Measurements from ENCODE around the gene IVD.

IVD gene

GRCh38 chr15:40443255-40443654 lies 37.7 kb downstream of the IVD start:
- TF ChIP-seq CTCF (IDR thresholded peaks at IDR 0.05), result no peak

GRCh38 chr15:40443846-40444245 lies 38.3 kb downstream of the IVD start:
- TF ChIP-seq CTCF (IDR thresholded peaks at IDR 0.05), result no peak

DNA sequence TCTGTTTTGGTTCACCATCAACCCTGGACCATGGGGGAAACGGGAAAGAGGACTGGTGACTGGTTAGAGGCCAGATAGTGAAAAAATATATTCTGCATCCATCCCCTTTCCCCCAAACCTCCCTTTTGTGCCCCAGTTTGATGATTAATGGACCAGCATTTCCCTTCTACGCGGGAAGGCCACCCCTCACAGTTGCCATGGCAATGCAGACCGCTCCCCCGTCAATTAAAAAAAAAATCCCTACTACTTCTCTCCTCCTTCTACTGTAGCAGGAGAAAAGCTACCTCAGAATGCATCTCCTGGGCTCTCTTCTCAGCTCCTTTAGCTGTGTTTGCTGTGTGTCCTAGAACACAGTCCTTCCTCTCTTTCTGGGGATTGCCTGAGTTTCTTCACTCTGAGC lies 39.1 kb downstream of the IVD start:
- TF ChIP-seq CTCF (IDR thresholded peaks at IDR 0.05), result no peak

GRCh38 chr15:40445421-40445922 lies 39.9 kb downstream of the IVD start:
- TF ChIP-seq CTCF (IDR thresholded peaks at IDR 0.05), result no peak

DNA sequence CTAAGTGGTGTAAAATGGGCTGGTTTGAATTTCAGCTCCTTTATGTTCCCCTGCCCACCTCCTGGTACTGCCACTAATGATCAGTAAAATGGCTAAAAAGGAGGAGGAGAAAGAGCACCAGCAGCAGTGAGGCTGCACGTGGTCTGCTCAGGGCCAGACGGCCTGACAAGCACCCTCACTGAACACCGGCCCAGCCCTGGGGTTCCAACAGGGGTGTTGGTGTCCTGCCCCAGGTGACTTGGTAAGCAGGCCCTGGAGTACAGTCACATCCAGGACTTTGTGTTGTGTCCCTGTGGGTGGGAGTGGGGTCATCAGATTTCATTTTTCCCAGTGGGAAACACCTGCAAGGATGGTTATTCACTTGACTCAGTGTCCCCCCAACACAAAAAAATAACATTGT lies 40.5 kb downstream of the IVD start:
- TF ChIP-seq CTCF (IDR thresholded peaks at IDR 0.05), result no peak

GRCh38 chr15:40448354-40448753 lies 42.8 kb downstream of the IVD start:
- no peak for TF ChIP-seq CTCF (IDR thresholded peaks at IDR 0.05)

DNA sequence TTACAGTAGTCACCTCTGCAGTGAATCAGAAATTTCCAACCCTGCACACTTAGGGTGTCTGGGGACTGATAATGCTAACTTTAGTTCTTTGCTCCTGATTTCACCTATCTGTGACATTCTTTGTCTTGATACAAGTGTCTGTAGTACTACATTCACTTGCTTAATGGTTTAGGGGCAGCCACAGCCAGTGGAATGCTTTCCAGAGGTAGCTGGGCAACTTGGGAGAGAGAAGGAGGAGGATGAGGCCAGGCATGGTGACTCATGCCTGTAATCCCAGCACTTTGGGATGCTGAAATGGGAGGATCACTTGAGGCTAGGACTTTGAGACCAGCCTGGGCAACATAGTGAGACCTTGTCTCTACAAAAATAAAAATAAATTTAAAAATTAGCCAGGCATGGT lies 43.7 kb downstream of the IVD start:
- TF ChIP-seq CTCF (IDR thresholded peaks at IDR 0.05), result no peak

- no peak for TF ChIP-seq CTCF (IDR thresholded peaks at IDR 0.05)
Measured at GRCh38 chr15:40450047-40450446, 44.5 kb downstream of the IVD start.
